Activated CD4-positive, alpha-beta memory T cell treated with anti-CD3 and anti-CD28 coated beads for 36 hours (primary cell): ENCODE measurements around the gene WDR35. TPM values are rescaled to one million over a fixed set of nuclear protein-coding genes. Genes with fewer than 3 reads are reported as not detected.
A peak's percentile ranks its signal among the peaks of the same experiment; 100 is the strongest.

ENCODE experiments used
- CTCF ChIA-PET: fragments of 350-600 bp; sonication (Branson Sonifier 250); formaldehyde crosslinking; loops from one replicate; lab custom pipeline; 2021; ENCODE audit warnings: antibody characterized with exemption, inconsistent platforms; lab: Charles Lee
- POLR2A ChIA-PET: fragments of 350-600 bp; sonication (Branson Sonifier 250); formaldehyde crosslinking; loops from one replicate; lab custom pipeline; 2021; ENCODE audit warnings: antibody characterized with exemption; lab: Charles Lee
- DNase-seq: peaks from one replicate; pipeline ENCODE4 v3.0.0-alpha.2; 2020
- H3K27ac Mint-ChIP-seq: one replicate; pipeline ENCODE4 v1.8.0; 2021; ENCODE audit warnings: mixed read lengths
- H3K27me3 Mint-ChIP-seq: one replicate; pipeline ENCODE4 v1.8.0; 2021; ENCODE audit warnings: mixed read lengths
- H3K36me3 Mint-ChIP-seq: one replicate; pipeline ENCODE4 v1.8.0; 2021; ENCODE audit warnings: mixed read lengths
- H3K4me1 Mint-ChIP-seq: one replicate; pipeline ENCODE4 v1.8.0; 2021; ENCODE audit warnings: low read depth, mixed read lengths
- H3K4me3 Mint-ChIP-seq: one replicate; pipeline ENCODE4 v1.8.0; 2021; ENCODE audit warnings: mild to moderate bottlenecking, mixed read lengths
- H3K9me3 Mint-ChIP-seq: one replicate; pipeline ENCODE4 v1.8.0; 2021; ENCODE audit warnings: mixed read lengths
- intact Hi-C: fragments of 100-400 bp; cut with micrococcal nuclease; formaldehyde crosslinking; loops from one replicate; pipeline ENCODE4 v1.15.1; 2023
- total RNA-seq, 2 experiments: library from RNA; stranded (reverse); gene quantifications; one replicate each; pipeline ENCODE4 v1.2.3, GENCODE V29; 2021

WDR35 gene
- total RNA-seq, 2 experiments from 2014 or later = 6.0 to 7.1 TPM

DNA sequence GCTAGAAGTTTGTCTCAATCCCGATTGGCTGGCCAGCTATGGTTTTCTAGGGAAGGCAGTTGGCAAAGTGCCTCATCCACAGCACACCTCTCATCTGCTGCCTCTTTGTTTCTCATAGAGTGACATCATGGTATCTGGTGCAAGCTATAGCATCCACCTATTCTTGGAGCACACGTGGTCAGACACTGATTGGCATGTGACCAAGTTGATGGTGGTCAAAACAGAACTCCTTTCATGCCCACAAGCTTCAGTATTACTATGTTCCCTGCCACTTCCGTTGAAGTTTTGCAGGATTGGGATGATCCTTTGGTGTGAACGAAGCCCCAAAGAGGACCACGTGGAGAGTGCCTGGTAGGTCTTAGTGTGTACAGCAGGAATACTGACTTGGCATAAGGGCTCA is 116.9 kb downstream of the WDR35 start:
- intact Hi-C loops = no loop called here
- CTCF ChIA-PET = interaction anchor here (1.3 kb wide), 1 partner anchor 9 kb away, joined by 4 read pairs; no protein-coding TSS in a partner anchor
- DNase-seq = no peak
- H3K36me3 Mint-ChIP-seq = no peaks in the 10 kb centered on the region
- no peak overlapping the region for H3K27ac Mint-ChIP-seq
- H3K27me3 Mint-ChIP-seq = no peaks in the 10 kb centered on the region
- peaks cover 19% of the 10 kb centered on the region for H3K4me1 Mint-ChIP-seq
- H3K9me3 Mint-ChIP-seq = no peaks in the 10 kb centered on the region
- POLR2A ChIA-PET = interaction anchor here (0.6 kb wide), 1 partner anchor 30 kb away, joined by 3 read pairs; no protein-coding TSS in a partner anchor
- no peak overlapping the region for H3K4me3 Mint-ChIP-seq

DNA sequence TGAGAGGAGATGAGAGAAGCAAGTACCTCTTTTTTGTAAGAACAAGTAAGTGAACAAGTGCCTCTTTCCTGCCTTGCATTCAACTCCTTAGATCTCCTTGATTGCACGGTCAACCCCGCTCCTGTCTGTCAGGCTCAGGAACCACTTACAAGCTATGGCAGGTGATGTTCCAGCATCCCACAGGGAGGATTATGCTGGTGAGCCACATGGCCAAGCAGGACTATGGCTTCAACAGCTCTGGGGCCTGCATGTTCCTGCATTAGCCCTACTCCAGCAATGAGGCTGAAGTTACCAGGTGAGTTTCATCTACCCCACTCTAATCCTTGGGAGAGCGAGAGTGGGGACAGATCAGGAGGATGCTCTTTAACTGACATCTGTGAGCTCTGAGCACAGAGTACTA is 117.6 kb downstream of the WDR35 start:
- Mint-ChIP-seq H3K4me3 (no peak overlapping the region), H3K27ac (no peak overlapping the region), H3K27me3 (no peaks in the 10 kb centered on the region), H3K36me3 (no peaks in the 10 kb centered on the region), H3K9me3 (no peaks in the 10 kb centered on the region), H3K4me1 (peaks cover 21% of the 10 kb centered on the region)
- ChIA-PET POLR2A (no interaction called here), CTCF (interaction anchor here (1.3 kb wide), 1 partner anchor 8 kb away, joined by 4 read pairs; no protein-coding TSS in a partner anchor)
- no peak for DNase-seq
- intact Hi-C loops = no loop called here

GRCh38 chr2:19871836-19872235 is 118.1 kb downstream of the WDR35 start:
- CTCF ChIA-PET = interaction anchor here (1.3 kb wide), 1 partner anchor 8 kb away, joined by 4 read pairs; no protein-coding TSS in a partner anchor
- intact Hi-C loops = no loop called here
- H3K4me3 Mint-ChIP-seq = no peak overlapping the region

GRCh38 chr2:19870792-19871191 is 119.1 kb downstream of the WDR35 start:
- Mint-ChIP-seq H3K9me3 (no peaks in the 10 kb centered on the region), H3K27me3 (no peaks in the 10 kb centered on the region), H3K36me3 (no peaks in the 10 kb centered on the region), H3K4me1 (peaks cover 21% of the 10 kb centered on the region), H3K4me3 (no peak overlapping the region), H3K27ac (no peak overlapping the region)
- DNase-seq = no peak
- intact Hi-C loops = no loop called here
- POLR2A ChIA-PET = no interaction called here
- CTCF ChIA-PET = no interaction called here

More at GRCh38 chr2:19871836-19872235, 118.1 kb downstream of the WDR35 start:
- H3K4me1 Mint-ChIP-seq = peaks cover 21% of the 10 kb centered on the region
- POLR2A ChIA-PET = no interaction called here
- H3K36me3 Mint-ChIP-seq = no peaks in the 10 kb centered on the region
- H3K9me3 Mint-ChIP-seq = no peaks in the 10 kb centered on the region
- no peak for DNase-seq
- no peak overlapping the region for H3K27ac Mint-ChIP-seq
- H3K27me3 Mint-ChIP-seq = no peaks in the 10 kb centered on the region

DNA sequence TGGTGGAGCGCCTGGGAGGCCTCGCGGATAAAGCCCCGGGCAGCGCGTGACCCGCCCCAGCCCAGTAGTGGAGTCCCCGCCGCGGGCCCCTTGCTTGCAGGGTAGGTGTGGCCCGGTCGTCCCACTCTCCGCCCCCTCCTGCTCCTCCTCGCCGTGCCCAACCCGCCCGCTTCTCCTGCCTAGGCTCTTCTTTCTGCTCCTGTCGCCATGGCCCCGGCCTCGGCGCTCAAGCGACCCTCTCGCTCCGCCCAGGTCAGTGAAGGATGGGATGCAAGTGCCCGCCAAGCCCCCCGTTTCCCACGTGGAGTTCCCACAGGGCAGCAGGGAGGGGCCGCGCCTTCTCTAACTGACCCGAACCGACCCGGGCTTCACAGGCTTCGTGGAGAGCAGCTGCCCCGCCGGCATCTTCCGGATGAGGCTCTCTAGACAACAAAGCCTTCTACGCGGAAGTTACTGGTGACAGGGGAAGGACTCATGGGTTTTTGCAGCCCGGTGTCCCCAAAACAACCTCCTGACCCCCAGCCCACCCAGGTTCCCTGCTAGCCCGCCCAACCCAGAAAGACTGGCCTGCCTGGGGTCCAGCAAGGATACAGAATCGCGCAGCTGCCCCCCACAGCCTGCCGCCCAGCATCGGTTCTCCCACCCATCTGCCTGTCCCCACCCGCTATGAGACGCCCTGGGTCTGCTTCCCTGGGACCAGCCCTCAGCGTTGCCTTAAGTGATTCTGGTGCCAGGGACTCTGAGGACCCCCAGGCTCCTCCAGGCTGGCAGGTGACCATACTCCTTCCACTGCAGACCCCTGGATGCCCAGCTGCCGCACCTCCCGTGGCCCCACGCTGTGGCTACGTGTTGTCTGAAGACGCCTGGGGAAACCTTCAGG is 121.0 kb downstream of the WDR35 start:
- peak overlapping the region; percentile 84 for H3K4me3 Mint-ChIP-seq
- H3K4me1 Mint-ChIP-seq = peaks cover 21% of the 10 kb centered on the region
- H3K27ac Mint-ChIP-seq = peak overlapping the region; percentile 75
- H3K36me3 Mint-ChIP-seq = no peaks in the 10 kb centered on the region
- ChIA-PET POLR2A (interaction anchor here (0.8 to 1.7 kb wide), 2 partner anchors 31 to 183 kb away, joined by 3 to 4 read pairs; no protein-coding TSS in a partner anchor), CTCF (no interaction called here)
- H3K9me3 Mint-ChIP-seq = no peaks in the 10 kb centered on the region
- DNase-seq = peak; percentile 70
- no peaks in the 10 kb centered on the region for H3K27me3 Mint-ChIP-seq
- intact Hi-C loops = loop anchor here (2.0 to 5.0 kb wide), 4 partner anchors 32 to 1432 kb away; partner anchors contain the start of gene TTC32

- no peak for DNase-seq
- Mint-ChIP-seq H3K27ac (no peak overlapping the region), H3K4me3 (peak overlapping the region; percentile 84), H3K4me1 (peaks cover 21% of the 10 kb centered on the region), H3K27me3 (no peaks in the 10 kb centered on the region), H3K9me3 (no peaks in the 10 kb centered on the region), H3K36me3 (no peaks in the 10 kb centered on the region)
- CTCF ChIA-PET = no interaction called here
- POLR2A ChIA-PET = interaction anchor here (1.7 kb wide), 1 partner anchor 32 kb away, joined by 4 read pairs; no protein-coding TSS in a partner anchor
- intact Hi-C loops = loop anchor here (2.0 to 5.0 kb wide), 4 partner anchors 33 to 1431 kb away; partner anchors contain the start of gene TTC32
These were observed 121.7 kb downstream of the WDR35 start for GRCh38 chr2:19868224-19868623.

DNA sequence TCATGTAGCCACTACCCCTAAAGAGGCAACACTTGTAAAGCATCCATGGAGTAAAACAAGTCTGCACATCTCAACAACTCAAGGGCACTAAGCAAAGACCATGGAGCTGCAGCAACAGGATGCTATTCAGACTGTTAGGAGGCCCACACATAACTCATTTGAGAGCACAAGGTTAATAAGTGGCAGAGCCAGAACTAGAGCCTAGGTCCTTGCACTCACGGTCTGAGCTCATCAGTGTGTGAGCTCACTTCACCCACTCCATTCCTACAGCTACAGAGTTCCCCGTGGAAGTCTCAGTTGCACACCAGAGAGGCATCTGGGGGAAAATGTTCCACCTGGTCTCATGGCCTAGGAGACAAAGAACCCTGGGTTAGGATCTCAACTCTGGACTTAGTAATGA is 123.1 kb downstream of the WDR35 start:
- POLR2A ChIA-PET = no interaction called here
- CTCF ChIA-PET = interaction anchor here (0.9 to 1.0 kb wide), 2 partner anchors 12 to 96 kb away, joined by 3 read pairs; no protein-coding TSS in a partner anchor
- intact Hi-C loops = loop anchor here (5.0 kb wide), 2 partner anchors 1329 to 1429 kb away; no protein-coding TSS in a partner anchor
- Mint-ChIP-seq H3K9me3 (no peaks in the 10 kb centered on the region), H3K4me3 (no peak overlapping the region), H3K27ac (no peak overlapping the region), H3K27me3 (peaks cover 1% of the 10 kb centered on the region), H3K36me3 (no peaks in the 10 kb centered on the region), H3K4me1 (peaks cover 21% of the 10 kb centered on the region)
- DNase-seq = no peak

- POLR2A ChIA-PET = no interaction called here
- intact Hi-C loops = loop anchor here (5.0 kb wide), 2 partner anchors 1328 to 1428 kb away; no protein-coding TSS in a partner anchor
- no peak overlapping the region for H3K27ac Mint-ChIP-seq
- no peaks in the 10 kb centered on the region for H3K9me3 Mint-ChIP-seq
- H3K36me3 Mint-ChIP-seq = no peaks in the 10 kb centered on the region
- H3K4me1 Mint-ChIP-seq = peaks cover 19% of the 10 kb centered on the region
- H3K27me3 Mint-ChIP-seq = peaks cover 1% of the 10 kb centered on the region
- no peak overlapping the region for H3K4me3 Mint-ChIP-seq
- CTCF ChIA-PET = interaction anchor here (0.6 to 3.9 kb wide), 7 partner anchors 35 to 1477 kb away, joined by 3 to 24 read pairs (median 3); no protein-coding TSS in a partner anchor
- DNase-seq = no peak
These were observed 124.8 kb downstream of the WDR35 start for GRCh38 chr2:19865151-19865550.

- CTCF ChIA-PET = interaction anchor here (0.9 to 3.9 kb wide), 11 partner anchors 8 to 1476 kb away, joined by 3 to 24 read pairs (median 3); no protein-coding TSS in a partner anchor
- no peak overlapping the region for H3K4me3 Mint-ChIP-seq
- H3K27ac Mint-ChIP-seq = no peak overlapping the region
- peaks cover 12% of the 10 kb centered on the region for H3K4me1 Mint-ChIP-seq
- no peak for DNase-seq
- H3K36me3 Mint-ChIP-seq = no peaks in the 10 kb centered on the region
- H3K9me3 Mint-ChIP-seq = no peaks in the 10 kb centered on the region
- POLR2A ChIA-PET = no interaction called here
- intact Hi-C loops = no loop called here
- H3K27me3 Mint-ChIP-seq = peaks cover 1% of the 10 kb centered on the region
These were observed 125.5 kb downstream of the WDR35 start for GRCh38 chr2:19864381-19864780.

DNA sequence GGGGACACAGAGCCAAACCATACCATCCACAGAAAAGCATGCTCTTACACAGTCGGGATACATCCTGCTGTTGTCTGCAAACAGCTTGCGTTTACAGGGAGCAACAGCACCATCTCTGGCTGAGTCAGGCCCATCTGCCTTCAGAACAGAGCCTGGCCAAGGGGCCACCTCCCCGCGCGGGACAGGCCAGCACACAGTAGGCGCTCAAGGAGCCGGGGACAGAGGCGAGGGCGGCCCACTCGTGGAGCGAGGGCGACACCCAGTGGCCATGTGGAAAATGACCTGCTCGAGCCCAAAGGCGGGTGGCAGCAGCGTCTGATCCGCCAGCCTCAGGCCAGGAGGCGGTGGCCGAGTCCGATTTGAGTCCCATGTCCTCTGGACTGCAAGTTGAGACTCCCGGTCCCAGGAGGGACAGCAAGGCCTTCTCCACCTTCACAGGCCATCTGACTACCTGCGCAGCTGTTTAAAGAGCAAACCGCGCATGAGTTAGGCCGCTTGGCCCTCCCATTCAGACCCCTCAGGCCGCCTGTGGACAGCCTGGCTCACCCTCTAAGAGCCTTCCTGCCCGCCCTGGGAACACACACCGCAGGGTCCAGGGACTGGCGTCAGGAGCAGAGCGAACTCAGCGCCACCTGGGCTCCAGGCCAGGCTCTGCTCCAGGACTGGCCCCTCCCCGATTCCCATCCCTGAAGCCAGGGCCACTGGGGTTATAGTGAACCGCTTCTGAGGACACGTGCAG is 126.4 kb downstream of the WDR35 start:
- DNase-seq = peak; percentile 76
- ChIA-PET POLR2A (no interaction called here), CTCF (interaction anchor here (0.6 to 3.9 kb wide), 14 partner anchors 9 to 1475 kb away, joined by 3 to 24 read pairs (median 4); no protein-coding TSS in a partner anchor)
- Mint-ChIP-seq H3K27me3 (peaks cover 1% of the 10 kb centered on the region), H3K9me3 (no peaks in the 10 kb centered on the region), H3K27ac (no peak overlapping the region), H3K36me3 (no peaks in the 10 kb centered on the region), H3K4me3 (no peak overlapping the region), H3K4me1 (peaks cover 5% of the 10 kb centered on the region)
- intact Hi-C loops = loop anchor here (1.0 kb wide), 3 partner anchors 513 to 1343 kb away; no protein-coding TSS in a partner anchor

DNA sequence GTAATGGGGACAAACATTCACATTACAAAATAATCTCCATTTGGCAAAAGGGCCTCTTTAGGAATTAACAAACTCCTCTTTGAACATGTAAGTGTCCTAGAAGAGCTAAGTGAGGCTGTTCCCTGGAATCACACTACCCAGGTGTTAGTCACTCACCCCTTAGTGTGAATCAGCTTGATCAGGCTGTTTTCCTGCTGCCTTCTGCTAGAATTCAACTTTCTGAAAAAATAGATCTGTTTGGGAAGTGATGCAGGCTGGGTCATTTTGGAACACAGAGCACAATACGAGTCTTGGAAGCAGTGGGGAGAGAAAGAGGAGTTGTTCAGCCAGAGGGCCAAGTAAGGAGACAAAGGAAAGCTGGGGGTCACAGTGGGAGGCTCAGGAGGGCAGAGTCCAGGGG is 128.1 kb downstream of the WDR35 start:
- no peak for DNase-seq
- ChIA-PET POLR2A (no interaction called here), CTCF (interaction anchor here (2.5 to 3.9 kb wide), 2 partner anchors 1112 to 1341 kb away, joined by 9 to 24 read pairs; no protein-coding TSS in a partner anchor)
- Mint-ChIP-seq H3K27me3 (peaks cover 4% of the 10 kb centered on the region), H3K4me3 (no peak overlapping the region), H3K27ac (no peak overlapping the region), H3K9me3 (no peaks in the 10 kb centered on the region), H3K36me3 (no peaks in the 10 kb centered on the region), H3K4me1 (no peaks in the 10 kb centered on the region)
- intact Hi-C loops = no loop called here
